Measurements from ENCODE around the gene TTYH1. TPM values are rescaled to one million over a fixed set of nuclear protein-coding genes. Genes with fewer than 3 reads are reported as not detected.

The TTYH1 gene
- total and polyA plus RNA-seq, 9 of the 15 experiments (the other 6 are each of a cell fraction or from before 2014, with no cell fraction given): 0.08 TPM; not detected in 8

DNA sequence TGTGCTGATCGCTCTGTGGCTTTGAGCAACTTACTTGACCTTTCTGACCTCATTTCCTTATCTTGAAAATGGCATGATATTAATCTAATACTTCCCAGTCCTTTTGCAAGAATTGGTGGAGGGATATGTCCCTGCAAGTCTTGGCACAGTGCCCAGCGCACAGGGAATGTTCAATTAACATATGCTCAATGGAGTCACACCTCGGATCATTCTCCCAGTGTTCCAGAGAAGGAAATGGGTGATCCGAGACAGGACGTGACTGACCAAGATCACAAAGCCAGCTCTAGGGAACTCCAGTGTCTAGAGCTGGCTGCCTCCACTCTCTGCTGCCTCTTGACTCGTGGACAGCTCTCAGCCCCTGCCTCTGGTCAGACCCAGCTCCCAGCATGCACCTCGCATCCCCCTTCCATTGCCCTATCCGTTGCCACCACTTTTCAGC, 54.3 kb downstream of the TTYH1 start:
- H2AFZ ChIP-seq (ENCODE audit: low read depth, low read length): no peak overlapping the region
- in situ Hi-C loops (cut with MboI): no loop called here
- POLR2A ChIA-PET: no interaction called here
- TF ChIP-seq ZNF143 (CRISPR knock-in tag; IDR thresholded peaks at IDR 0.05) (peak; percentile 61), TAF15 (IDR thresholded peaks at IDR 0.05; ENCODE audit: low read depth, low read length) (no peak), ZNF518B (CRISPR knock-in tag; IDR thresholded peaks at IDR 0.05) (no peak), PHF8 (IDR thresholded peaks at IDR 0.05; ENCODE audit: borderline replicate concordance, low read length) (no peak)
- TF ChIP-seq, protein P1, sequence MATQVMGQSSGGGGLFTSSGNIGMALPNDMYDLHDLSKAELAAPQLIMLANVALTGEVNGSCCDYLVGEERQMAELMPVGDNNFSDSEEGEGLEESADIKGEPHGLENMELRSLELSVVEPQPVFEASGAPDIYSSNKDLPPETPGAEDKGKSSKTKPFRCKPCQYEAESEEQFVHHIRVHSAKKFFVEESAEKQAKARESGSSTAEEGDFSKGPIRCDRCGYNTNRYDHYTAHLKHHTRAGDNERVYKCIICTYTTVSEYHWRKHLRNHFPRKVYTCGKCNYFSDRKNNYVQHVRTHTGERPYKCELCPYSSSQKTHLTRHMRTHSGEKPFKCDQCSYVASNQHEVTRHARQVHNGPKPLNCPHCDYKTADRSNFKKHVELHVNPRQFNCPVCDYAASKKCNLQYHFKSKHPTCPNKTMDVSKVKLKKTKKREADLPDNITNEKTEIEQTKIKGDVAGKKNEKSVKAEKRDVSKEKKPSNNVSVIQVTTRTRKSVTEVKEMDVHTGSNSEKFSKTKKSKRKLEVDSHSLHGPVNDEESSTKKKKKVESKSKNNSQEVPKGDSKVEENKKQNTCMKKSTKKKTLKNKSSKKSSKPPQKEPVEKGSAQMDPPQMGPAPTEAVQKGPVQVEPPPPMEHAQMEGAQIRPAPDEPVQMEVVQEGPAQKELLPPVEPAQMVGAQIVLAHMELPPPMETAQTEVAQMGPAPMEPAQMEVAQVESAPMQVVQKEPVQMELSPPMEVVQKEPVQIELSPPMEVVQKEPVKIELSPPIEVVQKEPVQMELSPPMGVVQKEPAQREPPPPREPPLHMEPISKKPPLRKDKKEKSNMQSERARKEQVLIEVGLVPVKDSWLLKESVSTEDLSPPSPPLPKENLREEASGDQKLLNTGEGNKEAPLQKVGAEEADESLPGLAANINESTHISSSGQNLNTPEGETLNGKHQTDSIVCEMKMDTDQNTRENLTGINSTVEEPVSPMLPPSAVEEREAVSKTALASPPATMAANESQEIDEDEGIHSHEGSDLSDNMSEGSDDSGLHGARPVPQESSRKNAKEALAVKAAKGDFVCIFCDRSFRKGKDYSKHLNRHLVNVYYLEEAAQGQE (IDR thresholded peaks at IDR 0.05; ENCODE audit: borderline replicate concordance): peak; percentile 13; the same call in 1 of the 2 replicates
- TF ChIP-seq, protein P1 (CRISPR knock-in tag; IDR thresholded peaks at IDR 0.05; ENCODE audit: low read depth): no peak
- TF ChIP-seq, protein P2, sequence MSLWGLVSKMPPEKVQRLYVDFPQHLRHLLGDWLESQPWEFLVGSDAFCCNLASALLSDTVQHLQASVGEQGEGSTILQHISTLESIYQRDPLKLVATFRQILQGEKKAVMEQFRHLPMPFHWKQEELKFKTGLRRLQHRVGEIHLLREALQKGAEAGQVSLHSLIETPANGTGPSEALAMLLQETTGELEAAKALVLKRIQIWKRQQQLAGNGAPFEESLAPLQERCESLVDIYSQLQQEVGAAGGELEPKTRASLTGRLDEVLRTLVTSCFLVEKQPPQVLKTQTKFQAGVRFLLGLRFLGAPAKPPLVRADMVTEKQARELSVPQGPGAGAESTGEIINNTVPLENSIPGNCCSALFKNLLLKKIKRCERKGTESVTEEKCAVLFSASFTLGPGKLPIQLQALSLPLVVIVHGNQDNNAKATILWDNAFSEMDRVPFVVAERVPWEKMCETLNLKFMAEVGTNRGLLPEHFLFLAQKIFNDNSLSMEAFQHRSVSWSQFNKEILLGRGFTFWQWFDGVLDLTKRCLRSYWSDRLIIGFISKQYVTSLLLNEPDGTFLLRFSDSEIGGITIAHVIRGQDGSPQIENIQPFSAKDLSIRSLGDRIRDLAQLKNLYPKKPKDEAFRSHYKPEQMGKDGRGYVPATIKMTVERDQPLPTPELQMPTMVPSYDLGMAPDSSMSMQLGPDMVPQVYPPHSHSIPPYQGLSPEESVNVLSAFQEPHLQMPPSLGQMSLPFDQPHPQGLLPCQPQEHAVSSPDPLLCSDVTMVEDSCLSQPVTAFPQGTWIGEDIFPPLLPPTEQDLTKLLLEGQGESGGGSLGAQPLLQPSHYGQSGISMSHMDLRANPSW (CRISPR knock-in tag; IDR thresholded peaks at IDR 0.05): no peak

More for the DNA sequence above, 54.3 kb downstream of the TTYH1 start:
- Histone ChIP-seq H3K27ac (ENCODE audit: extremely low read depth, low read depth, low read length) (no peak overlapping the region), H3K9me1 (ENCODE audit: control insufficient read depth, insufficient read depth, low read length) (no peaks in the 10 kb centered on the region), H3K27me3 (ENCODE audit: control insufficient read depth in 2 of 2, insufficient read depth in 2 of 2, low read length in 2 of 2) (peaks cover 6 to 30% of the 10 kb centered on the region in 2 experiments), H4K20me1 (replicated peaks; ENCODE audit: control insufficient read depth, insufficient read depth, low read length) (0 out of 2 replicates have a peak, but pooled peaks cover 3% of the 10 kb centered on the region), H3K4me2 (ENCODE audit: insufficient read depth, low read length) (no peak overlapping the region; the same call in 1 of the 2 replicates), H3K4me3 (no peak overlapping the region), H3K4me1 (replicated peaks in 1 of 2; ENCODE audit: control insufficient read depth in 2 of 2, insufficient read depth in 2 of 2, low read length in 2 of 2) (peaks cover 0 to 33% of the 10 kb centered on the region in 2 experiments; a peak in 2 of 5 replicates), H3K9ac (ENCODE audit: insufficient read depth in 1 of 2, low read depth in 2 of 2, low read length in 2 of 2) (peak overlapping the region in 1 of 2 experiments; percentile 55; a peak in 1 of 4 replicates), H3K9me3 (replicated peaks; ENCODE audit: control insufficient read depth, insufficient read depth, low read depth, low read length) (no peaks in the 10 kb centered on the region), H3K79me2 (ENCODE audit: control insufficient read depth, insufficient read depth, low read length) (no peaks in the 10 kb centered on the region), H3K36me3 (ENCODE audit: control insufficient read depth, insufficient read depth, low read length) (no peaks in the 10 kb centered on the region)
- WGBS (ENCODE audit: insufficient coverage, low coverage, missing lambda C conversion rate): under 1% methylated on average over 8 of the region's 8 CpGs
- intact Hi-C loops (cut with micrococcal nuclease): no loop called here
- FAIRE-seq: peak; percentile 58
- peak in 2 of 4 experiments; percentile 20 to 30 for DNase-seq (ENCODE audit: extremely low read depth in 1 of 4, low spot score in 3 of 4)
- ATAC-seq: peak; percentile 30; the same call in 1 of the 3 replicates
- BruUV-seq (replicated peaks): no TSS peak
- CTCF ChIA-PET (ENCODE audit: low intra/inter-chr PET ratio): no interaction called here

Data from K562 (cell line).